A204.1 (cell line): ENCODE data around the gene PNPLA5.
"Not testable (repeated sequence)": the region's sequence is repeated elsewhere in the genome, so short reads cannot be mapped to it uniquely, and the experiment has no call there.

ENCODE experiments used
- FAIRE-seq: peaks from 2 replicates; lab custom pipeline; 2012; peaks lifted over from hg19 to GRCh38; lab: Jason Lieb, UNC

PNPLA5 gene

GRCh38 chr22:43879901-43880540, 11.8 kb downstream of the PNPLA5 start:
- no peak for FAIRE-seq

GRCh38 chr22:43878831-43879550, 12.8 kb downstream of the PNPLA5 start:
- no peak for FAIRE-seq

DNA sequence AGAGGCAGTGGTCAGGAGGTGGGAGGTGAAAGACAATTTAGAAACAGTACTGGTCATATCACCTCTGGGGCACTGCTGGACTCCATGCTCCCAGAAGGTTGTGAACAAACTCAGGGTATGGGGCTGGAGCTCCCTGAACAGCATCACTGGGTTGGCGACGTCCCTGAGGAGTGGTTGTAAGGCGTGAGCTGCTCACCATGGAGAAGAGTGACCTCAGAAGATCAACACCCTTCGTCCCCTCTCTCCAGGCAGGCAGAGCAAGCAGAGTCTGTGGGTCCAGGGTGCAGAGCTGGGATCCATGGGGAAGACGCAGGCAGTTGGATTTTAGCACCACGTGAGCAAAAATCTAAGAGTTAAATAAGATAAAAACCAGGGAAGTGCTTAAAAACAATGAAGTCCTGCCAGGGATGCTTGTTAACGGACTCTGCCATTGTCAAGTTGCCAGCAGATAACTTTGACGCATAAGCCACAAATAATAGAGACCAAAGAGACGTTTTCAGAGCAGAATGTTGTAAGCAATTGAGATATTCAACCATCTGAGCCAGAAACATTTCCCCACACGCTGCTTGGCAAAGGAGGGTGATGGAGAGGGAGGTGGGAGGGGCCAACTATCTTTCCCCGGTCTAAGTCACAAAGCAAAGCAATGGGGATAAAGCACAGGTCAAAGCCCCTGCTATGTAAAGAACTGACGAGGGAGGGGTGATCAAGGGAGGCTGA, 13.6 kb downstream of the PNPLA5 start:
- FAIRE-seq = no peak

DNA sequence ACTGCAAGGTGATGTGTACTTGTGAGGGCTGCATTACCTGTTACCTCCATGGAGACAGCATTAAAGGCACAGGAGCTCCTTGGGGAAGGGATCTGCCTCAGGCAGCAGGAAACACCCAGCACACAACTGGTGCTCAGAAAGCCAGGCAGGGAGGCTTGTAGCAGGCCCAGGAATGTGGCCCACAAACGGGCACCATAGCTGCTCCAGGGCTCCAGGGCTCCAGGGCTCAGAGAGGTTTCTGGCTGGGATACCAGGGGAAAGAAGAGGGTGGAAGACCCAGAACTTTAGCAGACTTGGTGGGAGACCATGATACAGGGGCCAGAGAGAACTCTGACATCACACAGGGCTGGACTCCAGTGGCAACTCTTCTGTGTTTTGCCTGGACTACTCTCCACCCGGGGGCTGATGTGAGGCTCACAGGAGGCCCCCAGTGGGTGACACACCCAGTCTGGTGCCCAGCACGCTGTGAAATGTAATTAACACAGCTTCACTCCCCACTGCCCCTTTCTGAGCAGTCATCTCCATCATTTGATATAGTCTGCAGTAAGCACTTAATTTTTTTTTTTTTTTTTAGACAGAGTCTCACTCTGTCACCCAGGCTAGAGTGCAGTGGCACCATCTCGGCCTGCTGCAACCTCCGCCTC, 14.8 kb downstream of the PNPLA5 start:
- FAIRE-seq = no peak

GRCh38 chr22:43869799-43870198, 22.0 kb downstream of the PNPLA5 start:
- no peak for FAIRE-seq

DNA sequence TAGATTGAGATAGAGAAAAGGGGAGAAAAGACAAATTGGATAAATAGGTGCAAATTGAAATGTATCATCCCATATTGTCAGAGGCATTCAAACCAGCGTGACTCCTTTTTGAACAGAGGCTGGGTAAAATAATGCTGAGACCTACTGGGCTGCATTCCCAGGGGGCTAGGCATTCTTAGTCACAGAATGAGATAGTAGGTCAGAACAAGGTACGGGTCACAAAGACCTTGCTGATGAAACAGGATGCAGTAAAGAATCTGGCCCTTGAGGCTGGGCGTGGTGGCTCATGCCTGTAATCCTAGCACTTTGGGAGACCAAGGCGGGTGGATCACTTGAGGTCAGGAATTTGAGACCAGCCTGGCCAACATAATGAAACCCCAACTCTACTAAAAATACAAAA, 22.8 kb downstream of the PNPLA5 start:
- not testable (repeated sequence) for FAIRE-seq

DNA sequence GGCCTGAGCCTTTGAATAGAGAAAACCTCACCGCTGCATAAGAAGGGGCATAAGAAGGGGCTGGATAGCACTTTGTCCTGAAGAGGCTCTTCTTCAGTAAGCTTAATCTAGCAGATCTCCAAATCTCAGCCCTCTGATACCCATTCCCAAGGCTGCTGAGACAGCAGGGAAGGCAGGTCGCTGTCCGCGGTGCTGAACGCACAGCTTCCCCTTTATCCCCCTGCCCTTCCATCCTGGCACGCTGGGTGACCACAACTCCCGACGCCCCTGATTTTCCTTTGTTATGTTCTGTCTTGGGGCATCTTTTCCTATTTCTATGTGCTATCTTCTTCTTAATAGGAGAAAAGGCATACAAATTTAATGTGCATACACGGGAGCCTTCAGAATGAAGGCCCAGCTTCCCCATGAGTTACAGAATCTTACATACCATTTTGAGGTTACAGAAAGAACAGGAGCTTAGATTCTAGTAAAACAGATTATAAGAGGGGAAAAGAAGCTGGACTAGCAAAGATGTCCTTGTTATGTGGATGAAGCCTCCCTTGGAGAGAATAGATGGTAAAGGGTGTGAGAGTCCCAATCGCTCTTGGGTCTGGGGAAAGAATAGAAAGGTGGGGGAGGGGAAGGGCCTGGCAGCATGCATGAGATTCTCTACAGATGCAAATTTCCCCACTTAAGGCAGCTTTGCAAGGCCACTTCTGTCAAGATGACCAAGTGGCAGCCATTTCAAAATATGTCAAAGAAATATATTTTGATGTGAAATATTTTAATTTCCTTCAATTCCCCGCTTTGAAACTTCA, 23.8 kb downstream of the PNPLA5 start:
- FAIRE-seq = no peak

DNA sequence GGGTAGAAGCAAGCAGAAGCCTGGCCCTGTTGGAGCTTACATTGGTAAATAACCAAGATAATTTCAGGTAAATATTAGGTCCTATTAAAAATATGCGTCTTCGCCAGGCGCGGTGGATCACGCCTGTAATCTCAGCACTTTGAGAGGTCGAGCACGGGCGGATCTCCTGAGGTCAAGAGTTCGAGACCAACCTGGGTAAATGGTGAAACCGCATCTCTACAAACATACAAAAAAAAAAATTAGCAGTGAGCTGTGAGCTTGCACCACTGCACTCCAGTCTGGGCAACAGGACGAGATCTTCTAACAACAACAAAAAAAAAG, 29.0 kb downstream of the PNPLA5 start:
- FAIRE-seq = no peak

DNA sequence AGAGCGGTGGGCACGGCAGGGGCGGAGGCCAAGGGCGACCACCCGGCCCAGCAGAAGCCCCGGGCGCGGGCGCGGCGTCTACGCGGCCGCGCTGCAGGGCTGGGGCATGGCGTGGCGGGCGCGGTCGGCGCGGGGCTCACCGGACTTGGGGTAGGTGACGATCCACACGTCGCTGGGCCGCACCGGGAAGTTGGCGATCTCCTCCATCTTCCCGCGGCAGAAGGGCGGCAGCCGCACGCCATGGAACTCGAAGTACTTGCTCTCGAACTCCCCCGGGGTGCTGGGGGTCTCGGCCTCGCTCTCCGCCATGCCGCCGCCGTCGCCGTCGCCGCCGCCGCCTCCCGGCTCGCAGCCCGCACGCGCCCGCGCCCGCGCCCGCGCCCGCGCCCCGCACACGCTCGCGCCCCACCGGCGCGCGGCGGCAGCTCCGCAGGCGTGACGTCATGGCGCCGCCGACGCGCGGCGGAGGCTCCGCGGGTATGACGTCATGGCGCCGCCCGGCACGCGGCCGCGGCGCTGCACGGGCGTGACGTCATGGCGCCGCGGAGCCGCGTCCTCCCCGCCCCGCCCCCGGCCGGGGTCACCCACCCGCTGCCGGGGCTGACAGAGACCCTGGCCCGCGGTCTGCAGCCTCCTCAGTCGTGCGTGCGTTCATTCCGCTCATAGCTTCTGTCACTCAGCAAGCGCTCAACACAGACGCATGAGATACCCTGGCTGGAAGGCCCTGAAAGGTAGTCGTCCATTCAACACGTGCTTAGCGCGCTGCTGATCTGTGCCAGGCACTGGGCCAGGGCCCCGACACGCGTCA, 29.5 kb downstream of the PNPLA5 start, which contains the start of gene SULT4A1:
TSS of gene SULT4A1 (minus strand) at position 440 of the 808 bp plus-strand sequence. CDS start at position 309, 131 bp downstream.
- no peak for FAIRE-seq

- no peak for FAIRE-seq
Measured at GRCh38 chr22:43861529-43861928, 30.3 kb downstream of the PNPLA5 start.

DNA sequence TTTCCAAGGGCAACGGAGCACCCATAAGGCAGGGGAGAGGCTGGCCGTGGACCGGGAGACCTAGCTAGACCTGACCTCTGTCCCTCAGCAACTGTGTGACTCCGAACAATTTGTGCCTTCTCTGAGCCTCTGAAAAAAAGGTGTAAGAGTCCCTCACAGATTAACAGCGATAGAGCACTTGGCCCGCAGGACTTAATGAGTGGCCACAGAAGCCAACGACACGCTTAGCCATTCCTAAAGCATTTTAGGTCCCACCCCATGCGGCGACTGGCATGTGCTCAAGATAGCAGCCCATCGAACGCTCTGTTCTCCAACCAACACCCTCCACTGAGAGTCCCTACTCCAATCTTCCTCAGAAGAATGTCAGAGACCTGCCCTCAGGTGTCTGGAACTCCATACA, 31.0 kb downstream of the PNPLA5 start:
- no peak for FAIRE-seq

DNA sequence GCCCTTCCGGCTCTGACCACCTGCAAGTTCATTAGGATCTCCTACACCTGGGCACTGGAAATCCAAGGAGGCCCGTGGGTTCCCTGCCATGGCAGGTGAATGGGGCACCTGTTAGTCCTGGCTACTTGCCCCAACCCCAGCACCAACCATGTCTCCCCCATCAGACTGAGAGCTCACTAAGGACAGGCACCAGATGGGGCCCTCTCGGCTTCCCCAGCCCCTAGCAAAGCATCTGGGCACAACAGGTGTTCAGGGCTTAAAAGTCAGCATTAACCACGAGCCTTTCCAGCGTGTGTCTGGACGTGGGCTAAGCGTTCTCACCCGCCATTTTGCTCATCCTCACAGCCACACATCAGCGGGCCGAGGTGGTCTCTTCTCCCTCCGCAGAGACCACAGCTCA, 31.7 kb downstream of the PNPLA5 start:
- FAIRE-seq = no peak

- FAIRE-seq = no peak
Measured at GRCh38 chr22:43859621-43860020, 32.2 kb downstream of the PNPLA5 start.

- no peak for FAIRE-seq
Measured at GRCh38 chr22:43859176-43859575, 32.6 kb downstream of the PNPLA5 start.

DNA sequence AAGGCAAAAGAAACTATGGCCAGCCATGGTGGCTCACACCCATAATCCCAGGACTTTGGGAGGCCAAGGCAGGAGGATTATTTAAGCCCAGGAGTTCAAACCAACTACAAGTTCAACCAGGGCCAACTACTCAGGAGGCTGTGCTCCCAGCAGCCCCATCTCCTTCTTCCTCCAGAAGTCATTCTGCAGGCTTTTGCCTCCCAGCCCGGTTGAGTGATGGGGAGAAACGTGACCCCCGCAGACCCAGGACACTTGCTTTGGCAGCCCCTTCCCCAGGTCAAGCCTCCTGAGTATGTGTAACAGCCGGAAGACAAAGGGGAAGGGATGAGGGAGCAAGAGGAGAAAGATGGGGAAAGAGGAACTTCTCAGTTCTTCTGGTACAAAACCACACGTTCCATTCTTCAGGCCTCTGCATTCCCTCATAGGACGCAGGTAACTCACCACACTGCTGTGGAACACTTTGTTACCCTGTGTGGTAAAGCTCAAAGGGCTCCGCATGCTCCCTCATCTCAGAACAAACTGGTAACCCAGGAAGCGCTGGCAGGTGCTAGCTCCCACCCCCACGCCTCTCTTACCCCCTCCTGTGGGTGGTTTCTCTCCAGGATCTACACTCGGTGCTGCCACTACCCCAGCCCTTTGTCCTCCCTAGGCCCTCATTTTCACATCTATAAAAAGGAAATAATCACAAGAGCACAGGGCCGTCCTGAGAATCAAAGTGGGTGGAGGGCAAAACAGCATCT, 33.5 kb downstream of the PNPLA5 start:
- no peak for FAIRE-seq

DNA sequence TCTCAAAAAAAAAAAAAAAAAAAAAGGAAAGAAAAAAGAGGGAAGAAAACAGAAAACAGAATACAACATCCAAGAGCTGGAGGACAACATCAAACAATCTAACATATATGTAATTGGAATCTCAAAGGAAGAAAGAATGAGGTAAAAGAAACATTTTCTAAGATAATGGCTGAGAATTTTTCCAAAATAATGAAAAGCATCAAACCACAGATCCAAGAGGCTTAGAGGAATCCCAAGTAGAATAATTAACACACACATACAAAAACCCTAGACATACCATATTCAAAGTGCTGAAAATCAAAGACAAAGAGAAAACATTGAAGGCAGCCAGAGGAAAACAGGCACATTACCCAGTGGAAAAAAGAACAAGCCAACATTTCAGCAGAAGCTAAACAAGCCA, 34.4 kb downstream of the PNPLA5 start:
- no peak for FAIRE-seq

- FAIRE-seq = no peak
Measured at GRCh38 chr22:43855431-43855830, 36.4 kb downstream of the PNPLA5 start.

- FAIRE-seq = no peak
Measured at GRCh38 chr22:43854786-43855271, 37.0 kb downstream of the PNPLA5 start.

DNA sequence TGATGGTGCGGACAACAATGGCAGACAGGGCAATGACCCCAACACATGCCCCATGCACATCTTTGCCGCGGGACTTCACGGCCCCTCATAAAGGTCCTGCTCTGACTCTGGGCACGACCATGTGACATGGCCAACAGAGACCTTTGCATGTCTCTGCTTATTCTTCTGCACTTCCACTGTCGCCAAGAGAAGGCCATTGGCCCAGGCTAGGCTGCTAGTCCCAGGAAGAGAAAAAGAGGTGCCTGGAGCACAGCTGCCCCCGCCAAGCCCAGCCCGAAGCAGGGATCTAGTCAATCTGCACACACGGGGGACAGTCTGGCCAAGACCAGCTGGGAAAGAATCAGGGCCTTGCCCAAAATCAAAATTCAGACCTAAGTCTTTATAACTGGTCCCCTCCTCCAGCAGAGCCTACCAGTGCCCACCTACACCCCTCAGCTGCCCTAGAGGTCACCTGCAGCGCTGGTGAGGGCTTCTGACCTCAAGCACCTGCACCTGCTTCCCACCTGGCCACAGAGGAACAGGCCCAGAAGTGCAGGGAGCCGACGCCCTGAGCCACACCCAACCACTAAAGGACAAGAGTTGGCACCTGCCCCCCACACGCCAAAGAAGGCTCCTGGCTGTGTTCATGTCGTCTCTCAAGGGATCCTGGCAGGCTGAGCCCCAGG, 37.6 kb downstream of the PNPLA5 start:
- no peak for FAIRE-seq
